Activated CD4-positive, alpha-beta memory T cell treated with anti-CD3 and anti-CD28 coated beads, Interleukin-2, amount 10 ng/mL, durations not matched to agents 7 days and 5 days (primary cell): ENCODE results near the gene VPREB1. TPM values are rescaled to one million over a fixed set of nuclear protein-coding genes. Genes with fewer than 3 reads are reported as not detected.
"Not testable (repeated sequence)": the region's sequence is repeated elsewhere in the genome, so short reads cannot be mapped to it uniquely, and the experiment has no call there.

ENCODE experiments used
- CTCF ChIA-PET: fragments of 350-600 bp; sonication (Branson Sonifier 250); formaldehyde crosslinking; loops from one replicate; lab custom pipeline; 2021; ENCODE audit warnings: antibody characterized with exemption, inconsistent platforms; lab: Charles Lee
- POLR2A ChIA-PET: fragments of 350-600 bp; sonication (Branson Sonifier 250); formaldehyde crosslinking; loops from one replicate; lab custom pipeline; 2021; ENCODE audit warnings: antibody characterized with exemption; lab: Charles Lee
- DNase-seq: peaks from one replicate; pipeline ENCODE4 v3.0.0-alpha.2; 2020
- H3K27ac Mint-ChIP-seq: one replicate; pipeline ENCODE4 v1.8.0; 2021; ENCODE audit warnings: mild to moderate bottlenecking, mixed read lengths
- H3K27me3 Mint-ChIP-seq: one replicate; pipeline ENCODE4 v1.8.0; 2021; ENCODE audit warnings: mixed read lengths
- H3K36me3 Mint-ChIP-seq: one replicate; pipeline ENCODE4 v1.8.0; 2021; ENCODE audit warnings: low read depth, mixed read lengths
- H3K4me1 Mint-ChIP-seq: one replicate; pipeline ENCODE4 v1.8.0; 2021; ENCODE audit warnings: mixed read lengths
- H3K4me3 Mint-ChIP-seq: one replicate; pipeline ENCODE4 v1.8.0; 2021; ENCODE audit warnings: mild to moderate bottlenecking, mixed read lengths
- H3K9me3 Mint-ChIP-seq: one replicate; pipeline ENCODE4 v1.8.0; 2021; ENCODE audit warnings: mixed read lengths
- total RNA-seq, 2 experiments: library from RNA; stranded (reverse); gene quantifications; one replicate each; pipeline ENCODE4 v1.2.3, GENCODE V29; 2021

VPREB1 gene
- total RNA-seq, 2 experiments from 2014 or later: not detected

- peaks cover 14% of the 10 kb centered on the region for H3K4me1 Mint-ChIP-seq
- no peak overlapping the region for H3K27ac Mint-ChIP-seq
- H3K4me3 Mint-ChIP-seq: no peak overlapping the region
- no peak for DNase-seq
- H3K9me3 Mint-ChIP-seq: no peaks in the 10 kb centered on the region
- peaks cover 8% of the 10 kb centered on the region for H3K27me3 Mint-ChIP-seq
- ChIA-PET POLR2A (no interaction called here), CTCF (interaction anchor here (0.7 to 8.6 kb wide), 2 partner anchors 32 to 394 kb away, joined by 5 to 153 read pairs; no protein-coding TSS in a partner anchor)
- no peaks in the 10 kb centered on the region for H3K36me3 Mint-ChIP-seq
These were observed 41.3 kb upstream of the VPREB1 start for GRCh38 chr22:22203048-22203971.

GRCh38 chr22:22207845-22208564 is 36.6 kb upstream of the VPREB1 start:
- Mint-ChIP-seq H3K36me3 (no peaks in the 10 kb centered on the region), H3K27me3 (no peaks in the 10 kb centered on the region), H3K27ac (peak overlapping the region; percentile 66), H3K9me3 (no peaks in the 10 kb centered on the region), H3K4me1 (peaks cover 42% of the 10 kb centered on the region), H3K4me3 (peak overlapping the region; percentile 12)
- CTCF ChIA-PET: interaction anchor here (0.9 to 8.6 kb wide), 14 partner anchors 9 to 222 kb away, joined by 3 to 153 read pairs (median 4); no protein-coding TSS in a partner anchor
- peak; percentile 89 for DNase-seq
- POLR2A ChIA-PET: interaction anchor here (1.0 to 2.4 kb wide), 3 partner anchors 24 to 35 kb away, joined by 3 to 15 read pairs (median 3); no protein-coding TSS in a partner anchor

GRCh38 chr22:22208652-22209051 is 35.9 kb upstream of the VPREB1 start:
- ChIA-PET POLR2A (no interaction called here), CTCF (interaction anchor here (0.7 to 8.6 kb wide), 9 partner anchors 12 to 256 kb away, joined by 3 to 153 read pairs (median 6); partner anchors contain the start of gene PPM1F)
- Mint-ChIP-seq H3K4me1 (peaks cover 43% of the 10 kb centered on the region), H3K4me3 (no peak overlapping the region), H3K27ac (peak overlapping the region; percentile 66), H3K27me3 (no peaks in the 10 kb centered on the region), H3K36me3 (no peaks in the 10 kb centered on the region), H3K9me3 (no peaks in the 10 kb centered on the region)
- DNase-seq: no peak

- not testable (repeated sequence) for DNase-seq, H3K27me3 Mint-ChIP-seq, H3K36me3 Mint-ChIP-seq, H3K9me3 Mint-ChIP-seq, H3K4me3 Mint-ChIP-seq
- Mint-ChIP-seq H3K27ac (peak overlapping the region; percentile 95), H3K4me1 (peaks cover 43% of the 10 kb centered on the region)
- POLR2A ChIA-PET: interaction anchor here (2.0 kb wide), 1 partner anchor 23 kb away, joined by 8 read pairs; no protein-coding TSS in a partner anchor
- CTCF ChIA-PET: interaction anchor here (0.7 to 8.6 kb wide), 5 partner anchors 26 to 257 kb away, joined by 3 to 153 read pairs (median 4); partner anchors contain the start of gene PPM1F
These were observed 35.4 kb upstream of the VPREB1 start for GRCh38 chr22:22209080-22209640.

- ChIA-PET POLR2A (interaction anchor here (0.9 to 2.0 kb wide), 6 partner anchors 9 to 100 kb away, joined by 3 to 8 read pairs (median 5); no protein-coding TSS in a partner anchor), CTCF (interaction anchor here (0.6 to 8.6 kb wide), 4 partner anchors 13 to 367 kb away, joined by 3 to 153 read pairs (median 4); no protein-coding TSS in a partner anchor)
- DNase-seq: peak; percentile 78
- H3K4me3 Mint-ChIP-seq: peak overlapping the region; percentile 38
- H3K27me3 Mint-ChIP-seq: no peaks in the 10 kb centered on the region
- peaks cover 43% of the 10 kb centered on the region for H3K4me1 Mint-ChIP-seq
- H3K9me3 Mint-ChIP-seq: no peaks in the 10 kb centered on the region
- H3K27ac Mint-ChIP-seq: peak overlapping the region; percentile 95
- H3K36me3 Mint-ChIP-seq: no peaks in the 10 kb centered on the region
These were observed 34.2 kb upstream of the VPREB1 start for GRCh38 chr22:22210375-22210774.

GRCh38 chr22:22210889-22211833 is 33.4 kb upstream of the VPREB1 start:
- no peak overlapping the region for H3K4me3 Mint-ChIP-seq
- no peak for DNase-seq

GRCh38 chr22:22213231-22213630 is 31.4 kb upstream of the VPREB1 start:
- Mint-ChIP-seq H3K9me3 (no peaks in the 10 kb centered on the region), H3K36me3 (no peaks in the 10 kb centered on the region), H3K4me1 (peaks cover 39% of the 10 kb centered on the region), H3K27ac (no peak overlapping the region), H3K4me3 (no peak overlapping the region), H3K27me3 (no peaks in the 10 kb centered on the region)
- ChIA-PET POLR2A (interaction anchor here (0.8 kb wide), 1 partner anchor 19 kb away, joined by 4 read pairs; no protein-coding TSS in a partner anchor), CTCF (interaction anchor here (2.2 kb wide), 1 partner anchor 22 kb away, joined by 11 read pairs; no protein-coding TSS in a partner anchor)
- no peak for DNase-seq

More at GRCh38 chr22:22210889-22211833, 33.4 kb upstream of the VPREB1 start:
- Mint-ChIP-seq H3K27ac (peak overlapping the region; percentile 95), H3K27me3 (no peaks in the 10 kb centered on the region), H3K4me1 (peaks cover 47% of the 10 kb centered on the region), H3K9me3 (no peaks in the 10 kb centered on the region), H3K36me3 (no peaks in the 10 kb centered on the region)
- POLR2A ChIA-PET: interaction anchor here (0.9 to 2.0 kb wide), 6 partner anchors 8 to 101 kb away, joined by 3 to 8 read pairs (median 5); no protein-coding TSS in a partner anchor
- CTCF ChIA-PET: interaction anchor here (0.6 to 8.6 kb wide), 3 partner anchors 14 to 366 kb away, joined by 3 to 153 read pairs (median 4); no protein-coding TSS in a partner anchor

- no peaks in the 10 kb centered on the region for H3K9me3 Mint-ChIP-seq
- ChIA-PET CTCF (interaction anchor here (1.1 to 2.0 kb wide), 3 partner anchors 18 to 21 kb away, joined by 3 to 5 read pairs (median 4); no protein-coding TSS in a partner anchor), POLR2A (interaction anchor here (1.1 kb wide), 1 partner anchor 22 kb away, joined by 3 read pairs; no protein-coding TSS in a partner anchor)
- H3K36me3 Mint-ChIP-seq: no peaks in the 10 kb centered on the region
- no peaks in the 10 kb centered on the region for H3K27me3 Mint-ChIP-seq
- peaks cover 25% of the 10 kb centered on the region for H3K4me1 Mint-ChIP-seq
- no peak overlapping the region for H3K27ac Mint-ChIP-seq
- no peak overlapping the region for H3K4me3 Mint-ChIP-seq
- no peak for DNase-seq
These were observed 29.7 kb upstream of the VPREB1 start for GRCh38 chr22:22214819-22215329.

GRCh38 chr22:22215659-22216449 is 28.7 kb upstream of the VPREB1 start:
- peaks cover 16% of the 10 kb centered on the region for H3K4me1 Mint-ChIP-seq

GRCh38 chr22:22216450-22216959 is 28.1 kb upstream of the VPREB1 start:
- Mint-ChIP-seq H3K4me1 (peaks cover 10% of the 10 kb centered on the region), H3K9me3 (no peaks in the 10 kb centered on the region), H3K4me3 (no peak overlapping the region), H3K27ac (no peak overlapping the region), H3K27me3 (no peaks in the 10 kb centered on the region), H3K36me3 (no peaks in the 10 kb centered on the region)
- DNase-seq: no peak
- ChIA-PET CTCF (interaction anchor here (1.5 to 2.0 kb wide), 3 partner anchors 9 to 19 kb away, joined by 3 to 5 read pairs (median 4); no protein-coding TSS in a partner anchor), POLR2A (no interaction called here)

More at GRCh38 chr22:22215659-22216449, 28.7 kb upstream of the VPREB1 start:
- no peak for DNase-seq
- CTCF ChIA-PET: interaction anchor here (1.5 to 2.0 kb wide), 3 partner anchors 9 to 20 kb away, joined by 3 to 5 read pairs (median 4); no protein-coding TSS in a partner anchor
- Mint-ChIP-seq H3K27ac (no peak overlapping the region), H3K27me3 (no peaks in the 10 kb centered on the region), H3K36me3 (no peaks in the 10 kb centered on the region), H3K4me3 (no peak overlapping the region), H3K9me3 (no peaks in the 10 kb centered on the region)
- POLR2A ChIA-PET: no interaction called here
